HG03575 (cell line): Measurements from ENCODE around the gene VSTM4.

ENCODE experiments used
- ATAC-seq: cut with Tn5 transposase; IDR thresholded peaks from one replicate; pipeline ENCODE4 v1.9.1; 2021; ENCODE audit not compliant: unreplicated experiment, insufficient number of reproducible peaks, low FRiP score; ENCODE audit errors: extremely low read depth

Gene VSTM4

GRCh38 chr10:49144058-49144720 lies 28.9 kb upstream of the VSTM4 start:
- no peak for ATAC-seq

DNA sequence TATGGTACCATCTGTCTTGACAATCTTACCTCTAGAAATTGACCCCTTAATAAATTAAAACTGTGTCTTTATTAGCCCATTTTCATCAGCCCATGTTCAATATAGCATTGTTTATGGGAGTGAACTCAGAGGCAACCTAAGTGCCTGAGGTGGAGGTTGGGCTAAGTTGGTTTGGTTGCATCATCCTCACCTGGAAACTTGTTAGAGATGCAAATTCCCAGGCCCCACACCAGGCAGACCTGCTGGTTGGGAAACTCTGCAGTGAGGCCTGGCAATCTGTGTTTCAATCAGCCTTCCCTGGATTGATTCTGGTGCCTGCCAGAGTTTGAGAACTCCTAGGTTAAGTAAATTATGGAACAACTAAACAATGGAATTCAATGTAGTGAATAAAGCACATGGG lies 27.9 kb upstream of the VSTM4 start:
- ATAC-seq, result no peak

GRCh38 chr10:49141541-49142332 lies 26.4 kb upstream of the VSTM4 start:
- ATAC-seq, result no peak

DNA sequence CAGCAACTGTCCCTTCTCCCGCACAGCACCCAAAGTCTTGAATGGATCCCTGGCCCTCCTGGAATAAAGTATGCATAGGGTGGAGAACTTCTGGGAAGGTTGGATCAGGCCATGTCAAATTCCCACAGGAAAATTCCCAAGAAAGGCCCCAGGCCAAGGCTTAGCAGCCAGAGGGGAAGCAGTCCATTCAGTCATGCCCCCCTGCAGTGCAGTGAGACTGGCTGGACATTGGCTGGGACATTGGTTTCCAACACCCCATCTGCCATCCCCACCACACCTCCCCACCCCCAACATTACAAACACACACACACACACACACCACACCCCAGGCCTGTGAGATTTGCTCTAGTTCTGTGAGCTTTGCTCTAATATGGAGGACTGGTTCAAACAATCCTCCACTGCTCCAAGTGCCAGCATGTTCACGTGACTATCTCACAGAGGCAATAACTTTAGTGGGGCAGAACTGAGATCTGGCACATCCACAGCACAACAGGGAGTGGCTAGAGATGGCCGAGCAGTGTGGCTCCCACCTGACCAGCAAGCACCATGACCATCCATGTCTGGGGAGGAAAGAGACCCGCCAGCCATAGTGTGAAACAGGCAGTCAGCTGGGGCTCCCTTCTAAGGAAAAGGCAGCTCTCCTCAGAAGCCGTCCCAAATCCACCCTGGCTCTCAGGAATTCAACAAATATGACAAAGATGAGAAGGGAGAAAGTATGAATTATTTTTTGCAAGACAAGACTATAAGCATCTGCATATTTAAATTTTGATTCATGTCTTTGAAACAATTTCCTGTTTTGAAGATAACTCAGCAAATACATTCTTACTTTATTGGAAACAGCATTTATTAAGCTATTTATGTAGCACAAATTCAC lies 25.2 kb upstream of the VSTM4 start:
- ATAC-seq, result no peak

GRCh38 chr10:49139846-49140195 lies 24.5 kb upstream of the VSTM4 start:
- no peak for ATAC-seq

DNA sequence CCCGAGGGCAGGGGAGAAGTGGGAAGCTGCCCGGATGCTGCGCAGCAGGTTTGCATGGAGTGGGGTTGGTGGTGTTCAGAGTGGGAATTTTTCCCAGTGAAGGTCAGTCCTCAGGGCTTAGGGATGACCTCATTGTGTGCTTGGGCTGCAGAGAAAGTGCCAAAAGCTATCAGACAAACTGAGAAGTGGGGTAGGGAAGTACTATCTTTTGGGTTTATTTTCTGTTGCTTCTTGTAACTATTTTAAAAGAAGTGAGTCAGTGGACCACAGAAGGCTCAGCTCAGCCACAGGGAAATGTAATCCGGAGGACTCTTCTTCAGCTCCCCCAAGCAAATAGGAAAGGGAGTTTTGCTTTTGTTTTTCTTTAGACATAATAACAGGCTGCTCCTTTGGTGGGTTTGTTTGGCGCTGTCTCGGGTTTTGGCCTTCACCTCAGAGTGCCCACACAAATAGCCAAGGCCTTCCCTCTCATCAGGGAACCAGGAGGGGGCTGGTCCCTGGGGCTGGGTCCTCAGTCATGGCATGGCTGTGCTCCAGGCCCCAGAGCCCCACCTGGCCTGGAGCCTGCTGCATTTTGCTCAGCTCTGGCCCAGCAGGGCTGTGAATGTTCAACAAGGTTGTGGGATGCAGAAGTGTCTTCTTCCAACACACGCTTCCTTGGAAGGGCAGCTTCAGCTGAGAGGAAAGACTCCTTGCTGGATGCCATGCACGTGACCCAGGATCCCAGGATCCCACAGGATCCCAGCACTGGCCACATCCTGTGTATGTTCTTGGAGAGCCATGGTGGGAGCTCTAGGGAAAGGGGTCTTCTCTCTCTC lies 23.9 kb upstream of the VSTM4 start:
- ATAC-seq, result no peak

DNA sequence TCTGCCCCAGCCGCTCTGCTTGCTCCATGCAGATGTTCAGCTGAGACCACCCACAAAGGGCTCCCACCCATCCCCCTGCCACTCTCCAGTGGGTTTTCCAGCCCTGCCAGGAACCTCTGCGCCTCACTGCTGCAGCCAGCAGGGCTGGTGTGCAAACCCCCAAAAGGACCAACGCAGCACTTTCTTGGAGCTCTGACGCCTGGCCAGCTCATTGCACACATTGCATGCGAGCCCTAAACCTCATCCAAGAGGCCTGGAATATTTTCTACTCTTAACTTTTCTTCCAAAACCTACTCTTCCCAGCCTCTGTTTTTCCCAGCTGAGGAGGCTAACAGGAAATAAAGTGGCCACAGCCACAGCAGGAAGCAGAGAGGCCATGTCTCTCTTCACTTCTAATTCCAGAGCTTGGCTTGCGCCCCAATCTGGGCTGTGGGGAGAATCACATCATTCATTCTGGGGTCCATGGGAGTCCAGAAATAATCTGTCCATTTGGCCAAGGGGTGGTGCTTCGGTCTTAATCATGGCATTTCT lies 23.1 kb upstream of the VSTM4 start:
- ATAC-seq, result no peak

DNA sequence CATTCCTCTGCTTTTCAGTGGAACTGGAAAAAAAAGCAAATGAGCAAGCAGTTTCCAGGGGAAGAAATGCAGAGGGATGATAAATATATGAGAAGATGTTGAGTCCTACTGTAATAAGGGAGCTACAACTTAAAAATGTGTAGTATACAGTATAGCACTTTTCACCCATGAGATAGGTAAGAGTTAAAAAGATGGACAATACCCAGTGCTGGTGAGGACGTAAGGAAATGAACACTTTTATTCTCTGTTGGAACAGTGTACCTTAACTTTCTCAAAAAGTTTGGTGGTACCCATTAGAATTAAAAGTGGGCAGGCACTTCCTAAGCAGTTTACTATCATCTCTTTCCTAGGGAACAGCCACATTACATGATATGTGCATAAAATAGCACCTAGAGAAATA lies 21.2 kb upstream of the VSTM4 start:
- no peak for ATAC-seq

DNA sequence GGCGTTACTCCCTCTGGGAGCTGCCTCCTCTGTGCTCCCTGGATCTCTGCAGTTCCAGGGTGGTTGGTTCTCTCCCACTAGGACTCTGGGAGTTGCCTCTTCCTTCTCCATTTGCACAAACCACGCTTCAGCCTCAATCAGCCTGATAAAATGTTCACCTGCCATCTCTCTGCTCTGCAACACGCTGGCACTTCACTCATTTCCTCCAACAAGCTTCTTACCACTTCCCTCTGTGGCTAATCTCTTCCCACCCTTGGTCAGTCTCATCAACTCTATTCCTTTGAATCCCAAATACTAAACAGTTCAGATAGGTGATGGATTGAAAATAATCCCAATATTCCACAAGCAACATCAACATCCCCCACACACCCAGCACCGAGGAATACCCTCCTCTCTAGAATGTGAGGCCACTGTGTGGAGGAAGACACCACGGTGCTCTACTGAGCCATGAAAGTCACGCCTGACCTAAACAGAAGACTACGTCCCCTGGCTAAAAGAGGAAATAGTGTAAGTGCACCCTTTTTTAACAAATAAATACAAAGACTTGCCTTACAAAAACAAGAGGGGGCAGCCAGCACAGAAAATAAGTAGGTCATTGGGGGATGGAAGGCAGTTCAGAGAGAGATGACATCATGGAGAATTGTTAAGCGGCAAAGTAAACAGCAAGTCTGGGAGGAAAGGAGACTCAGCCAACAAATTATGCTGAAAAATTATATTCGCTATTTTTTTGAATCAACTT lies 20.4 kb upstream of the VSTM4 start:
- no peak for ATAC-seq

- no peak for ATAC-seq
These were observed 19.0 kb upstream of the VSTM4 start for GRCh38 chr10:49134327-49134726.

- ATAC-seq, result no peak
These were observed 18.5 kb upstream of the VSTM4 start, which contains the start of gene FAM170B for GRCh38 chr10:49133706-49134248. FAM170B (minus strand) TSS chr10:49134021; CDS start chr10:49133918, 103 bp downstream.

DNA sequence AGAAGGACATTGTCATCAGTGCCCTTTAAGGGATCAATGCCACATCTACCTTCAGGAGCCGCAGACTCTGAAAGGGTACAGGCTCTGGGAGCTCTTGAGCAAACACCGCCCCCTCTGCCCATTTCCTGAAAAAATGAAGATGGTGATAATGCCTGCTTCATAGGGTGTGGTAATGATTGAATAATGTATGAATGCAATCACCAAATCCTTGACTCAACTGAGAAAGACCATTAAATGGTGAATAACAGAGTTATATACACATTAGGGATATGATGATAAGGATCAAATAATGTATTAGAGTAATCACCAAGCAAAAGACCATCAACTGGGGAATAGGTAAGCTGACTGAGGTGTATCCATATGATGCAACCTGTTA lies 17.0 kb upstream of the VSTM4 start:
- no peak for ATAC-seq

DNA sequence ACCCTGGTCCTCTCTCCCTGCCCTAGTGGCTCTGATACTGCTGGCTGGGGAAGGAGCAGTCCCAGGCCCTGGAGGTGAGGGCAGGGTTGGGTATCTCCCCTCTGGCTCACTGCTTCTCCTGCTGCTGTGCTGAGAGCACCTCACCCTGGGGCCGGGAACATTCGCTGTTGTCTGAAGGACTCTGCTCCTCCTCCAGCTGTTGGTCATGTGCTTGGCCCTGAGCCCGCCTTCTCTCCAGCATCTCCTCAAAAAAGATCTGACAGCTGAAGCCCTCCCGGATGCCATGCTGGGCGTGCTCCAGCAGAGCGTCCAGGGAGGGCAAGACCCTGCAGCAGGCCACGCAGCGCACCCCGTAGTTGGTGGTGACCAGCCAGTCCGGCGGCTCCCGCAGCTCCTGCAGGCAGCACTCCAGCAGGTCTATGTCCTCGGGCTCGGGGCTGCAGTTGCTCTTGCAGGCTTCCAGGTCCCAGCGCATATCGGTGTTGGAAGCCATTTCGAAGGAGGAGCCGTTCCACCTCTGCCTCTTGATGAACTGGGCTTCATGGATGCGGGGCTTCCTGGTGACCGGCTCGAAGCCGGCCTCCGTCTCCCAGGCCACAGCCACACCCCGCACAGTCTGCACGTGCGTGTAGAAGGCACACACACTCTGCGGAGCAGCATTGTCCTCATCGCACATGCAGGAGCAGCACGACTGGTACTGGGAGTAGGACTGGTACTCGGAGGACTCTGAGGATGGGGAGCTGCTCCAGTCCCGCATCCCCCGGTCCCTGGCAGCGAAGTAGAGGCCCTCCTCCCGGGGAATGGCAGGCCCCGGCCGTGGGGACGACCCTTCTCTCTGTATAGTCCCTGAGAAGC lies 16.4 kb upstream of the VSTM4 start:
- no peak for ATAC-seq

DNA sequence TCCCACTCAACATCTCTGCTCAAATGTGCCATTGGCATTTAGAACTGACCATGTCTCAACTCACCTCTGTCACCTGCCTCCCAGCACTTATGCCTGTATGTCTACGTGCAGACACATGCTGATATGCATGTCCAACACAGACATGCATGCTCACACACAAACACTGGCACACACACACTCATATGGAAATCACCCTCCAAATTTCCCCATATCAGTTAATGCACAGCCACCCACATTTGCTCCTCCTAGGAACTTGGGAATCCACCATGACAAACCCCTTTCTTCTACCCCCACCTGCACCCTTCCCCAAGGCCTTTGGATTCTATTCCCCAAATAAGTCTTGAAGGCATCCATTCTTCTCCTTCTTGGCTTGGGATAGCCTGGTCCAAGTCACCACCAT lies 14.1 kb upstream of the VSTM4 start:
- ATAC-seq, result no peak

DNA sequence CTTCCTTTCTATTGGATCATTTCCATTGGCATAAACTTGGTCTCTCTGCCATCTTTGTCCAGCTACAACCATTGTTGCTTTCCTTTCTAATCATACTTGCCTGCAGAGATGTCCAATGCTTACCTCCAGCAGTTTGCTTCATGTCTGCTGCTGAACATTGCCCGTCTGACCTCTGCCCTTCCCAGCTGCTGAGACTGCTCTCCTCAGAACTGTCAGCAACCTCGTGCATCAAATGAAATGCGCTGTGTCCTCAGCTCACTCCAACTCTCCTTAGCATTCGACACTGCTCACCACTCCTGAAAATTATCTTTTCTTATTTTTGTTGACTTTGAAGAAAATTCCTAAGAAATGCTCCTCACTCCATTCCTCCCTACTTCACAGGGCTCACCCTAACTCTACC lies 13.5 kb upstream of the VSTM4 start:
- ATAC-seq, result no peak

GRCh38 chr10:49123981-49124950 lies 8.9 kb upstream of the VSTM4 start:
- no peak for ATAC-seq
